SH-SY5Y (cell line): Measurements from ENCODE around the gene PAPLN.

Source experiments
- GATA2 ChIP-seq: IDR thresholded peaks from 2 replicates; pipeline ENCODE4 v1.6.1; 2011; ENCODE audit warnings: mild to moderate bottlenecking, low read depth, low read length
- GATA3 ChIP-seq: IDR thresholded peaks from 2 replicates; pipeline ENCODE4 v1.6.1; 2011; ENCODE audit warnings: low read depth, mild to moderate bottlenecking, low read length, moderate library complexity

PAPLN gene

DNA sequence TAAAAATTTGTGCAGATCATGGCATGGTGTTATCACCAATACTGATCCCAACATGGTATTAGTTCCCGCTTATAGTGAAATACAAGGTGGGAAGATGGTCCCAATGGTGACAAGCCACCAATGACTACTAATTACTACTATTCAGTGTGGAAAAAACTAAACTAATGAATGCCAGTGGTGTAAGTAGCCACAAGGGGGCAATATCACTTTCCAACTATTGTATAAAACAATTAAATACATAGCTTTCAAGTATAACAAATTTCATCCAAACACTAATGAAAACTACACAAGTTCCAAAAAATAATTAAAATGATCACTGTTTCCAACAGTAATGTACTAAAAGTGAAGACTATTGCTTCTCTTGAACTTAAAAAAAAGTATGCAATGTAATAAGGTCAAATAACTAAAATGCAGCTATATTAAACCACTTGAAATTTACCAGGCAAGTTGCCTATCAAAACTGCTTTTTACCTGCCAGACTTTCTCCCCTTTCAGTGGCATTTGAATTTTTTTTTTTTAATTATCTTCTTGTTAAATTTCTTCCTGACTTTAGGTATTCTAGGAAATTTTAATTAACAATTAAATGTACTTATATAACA lies 58.0 kb downstream of the PAPLN start:
- TF ChIP-seq GATA3: no peak
- TF ChIP-seq GATA2: no peak

GRCh38 chr14:73305499-73305898 lies 68.2 kb downstream of the PAPLN start:
- TF ChIP-seq GATA2 (no peak), GATA3 (no peak)

DNA sequence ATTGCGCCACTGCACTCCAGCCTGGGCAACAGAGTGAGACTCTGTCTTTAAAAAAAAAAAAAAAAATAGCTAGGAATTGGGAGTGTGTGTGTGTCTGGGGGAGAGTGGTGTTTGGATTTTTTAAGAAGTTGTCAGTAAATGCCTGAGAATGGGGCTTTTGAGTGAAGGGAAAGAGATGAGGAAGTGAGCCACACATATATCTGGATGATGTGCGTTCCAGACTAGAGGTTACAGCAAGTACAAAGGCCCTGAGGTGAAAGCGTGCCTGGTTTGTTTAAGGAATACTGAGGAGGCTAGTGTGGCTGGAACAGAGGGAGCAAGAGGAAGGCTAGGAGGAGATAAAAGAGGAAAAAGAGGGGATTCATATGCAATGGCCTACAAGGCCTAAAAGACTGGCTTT lies 70.0 kb downstream of the PAPLN start:
- TF ChIP-seq GATA3 (no peak), GATA2 (no peak)

DNA sequence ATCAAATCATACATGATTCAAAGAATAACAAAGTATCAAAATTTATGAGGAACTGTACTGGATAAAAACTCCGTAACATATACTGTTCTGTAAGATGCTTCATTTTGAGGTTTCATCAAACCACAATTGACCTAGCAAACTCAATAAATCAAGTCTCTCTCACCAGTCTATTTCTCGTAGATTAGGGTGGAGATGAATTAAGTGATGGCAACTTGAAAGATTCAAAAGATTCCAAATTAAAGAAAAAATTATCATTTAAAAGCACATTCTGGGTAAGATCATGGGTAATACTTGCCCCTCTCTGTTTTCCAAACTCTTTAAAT lies 74.4 kb downstream of the PAPLN start:
- TF ChIP-seq GATA3: no peak
- TF ChIP-seq GATA2: no peak

GRCh38 chr14:73312687-73313086 lies 75.4 kb downstream of the PAPLN start:
- TF ChIP-seq GATA2 (no peak), GATA3 (no peak)

DNA sequence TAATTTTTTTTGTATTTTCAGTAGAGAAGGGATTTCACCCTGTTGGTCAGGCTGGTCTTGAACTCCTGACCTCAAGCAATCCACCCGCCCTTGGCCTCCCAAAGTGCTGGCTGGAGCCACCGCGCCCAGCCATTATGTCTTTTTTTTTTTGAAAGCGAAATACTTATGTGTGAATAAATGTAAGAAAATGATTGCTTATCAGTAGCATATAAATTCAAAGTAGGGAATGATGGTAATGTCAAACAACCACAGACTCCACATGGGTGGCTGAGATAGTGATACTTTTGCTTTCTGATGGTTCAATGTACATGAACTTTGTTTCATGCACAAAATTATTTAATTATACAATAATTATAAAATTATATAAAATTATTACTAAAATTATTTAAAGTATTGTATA lies 75.8 kb downstream of the PAPLN start:
- no peak for TF ChIP-seq GATA2
- TF ChIP-seq GATA3: no peak

- TF ChIP-seq GATA3 (no peak), GATA2 (no peak)
Observed at GRCh38 chr14:73323896-73324399, 86.6 kb downstream of the PAPLN start.
